GM12874 (cell line): ENCODE results near the gene ZNF641.

Experiments used
- CTCF ChIP-seq: IDR thresholded peaks from 2 replicates; pipeline ENCODE4 v1.5.1; 2011; ENCODE audit warnings: low read depth, mild to moderate bottlenecking, control low read depth, low read length, moderate library complexity; ENCODE audit not compliant: insufficient read depth

The ZNF641 gene

GRCh38 chr12:48350249-48351021, at the start of gene ZNF641:
Gene ZNF641 (minus strand): TSS chr12:48350919. CDS start chr12:48348090, 2,829 bp downstream.
- TF ChIP-seq CTCF = no peak

- TF ChIP-seq CTCF = no peak
These were observed 39.3 kb upstream of the ZNF641 start for GRCh38 chr12:48390026-48390425.

- no peak for TF ChIP-seq CTCF
These were observed 38.7 kb upstream of the ZNF641 start for GRCh38 chr12:48389409-48389808.

- no peak for TF ChIP-seq CTCF
These were observed 38.2 kb upstream of the ZNF641 start for GRCh38 chr12:48388938-48389337.

GRCh38 chr12:48388460-48388859, 37.7 kb upstream of the ZNF641 start:
- no peak for TF ChIP-seq CTCF

- TF ChIP-seq CTCF = no peak
These were observed 29.9 kb upstream of the ZNF641 start for GRCh38 chr12:48380596-48380995.

- TF ChIP-seq CTCF = no peak
These were observed 29.1 kb upstream of the ZNF641 start for GRCh38 chr12:48379794-48380193.

GRCh38 chr12:48377646-48378045, 26.9 kb upstream of the ZNF641 start:
- TF ChIP-seq CTCF = no peak
